Parathyroid adenoma (tissue), 2 donors: ENCODE results near the gene SLX1B.
A peak's percentile ranks its signal among the peaks of the same experiment; 100 is the strongest.
"Not testable (repeated sequence)": the region's sequence is repeated elsewhere in the genome, so short reads cannot be mapped to it uniquely, and the experiment has no call there.

ENCODE experiments used
- H2AFZ ChIP-seq: fragments of 300-600 bp; sonication (generic); one replicate; pipeline ENCODE4 v1.7.0; 2017; ENCODE audit warnings: antibody characterized with exemption, mild to moderate bottlenecking
- H3K27ac ChIP-seq: fragments of 300-600 bp; sonication (generic); one replicate; pipeline ENCODE4 v1.7.0; 2017
- H3K27me3 ChIP-seq: fragments of 300-600 bp; sonication (generic); one replicate; pipeline ENCODE4 v1.7.0; 2017; ENCODE audit warnings: low read length; ENCODE audit not compliant: control insufficient read depth, insufficient read depth
- H3K36me3 ChIP-seq: fragments of 300-600 bp; sonication (generic); one replicate; pipeline ENCODE4 v1.7.0; 2017; ENCODE audit warnings: low read length; ENCODE audit not compliant: control insufficient read depth, insufficient read depth
- H3K4me1 ChIP-seq: fragments of 300-600 bp; sonication (generic); one replicate; pipeline ENCODE4 v1.7.0; 2017; ENCODE audit warnings: control low read depth
- H3K4me2 ChIP-seq: fragments of 300-600 bp; sonication (generic); one replicate; pipeline ENCODE4 v1.7.0; 2017; ENCODE audit warnings: low read length
- H3K4me3 ChIP-seq: fragments of 300-600 bp; sonication (generic); one replicate; pipeline ENCODE4 v1.7.0; 2017; ENCODE audit warnings: low read depth, low read length
- H3K79me2 ChIP-seq: fragments of 300-600 bp; sonication (generic); one replicate; pipeline ENCODE4 v1.7.0; 2017; ENCODE audit warnings: control low read depth
- H3K9ac ChIP-seq: fragments of 300-600 bp; sonication (generic); one replicate; pipeline ENCODE4 v1.7.0; 2017; ENCODE audit warnings: mild to moderate bottlenecking
- H3K9me3 ChIP-seq: fragments of 300-600 bp; sonication (generic); one replicate; pipeline ENCODE4 v1.7.0; 2017; ENCODE audit warnings: low read length; ENCODE audit not compliant: control insufficient read depth
- donor health status: primary hyperparathyroidism.

The SLX1B gene

GRCh38 chr16:29466904-29467303, 12.6 kb downstream of the SLX1B start:
- not testable (repeated sequence) for H3K27ac ChIP-seq, H3K9ac ChIP-seq, H2AFZ ChIP-seq

GRCh38 chr16:29467654-29468366, 13.5 kb downstream of the SLX1B start:
- H3K4me3 ChIP-seq, H3K27me3 ChIP-seq: not testable (repeated sequence)

More at GRCh38 chr16:29466904-29467303, 12.6 kb downstream of the SLX1B start:
- not testable (repeated sequence) for H3K4me1 ChIP-seq, H3K79me2 ChIP-seq, H3K9me3 ChIP-seq, H3K4me3 ChIP-seq, H3K4me2 ChIP-seq, H3K27me3 ChIP-seq, H3K36me3 ChIP-seq

GRCh38 chr16:29469660-29470059, 15.3 kb downstream of the SLX1B start:
- not testable (repeated sequence) for H3K4me3 ChIP-seq, H3K4me2 ChIP-seq
- H3K27ac ChIP-seq: peak overlapping the region; percentile 51

More at GRCh38 chr16:29467654-29468366, 13.5 kb downstream of the SLX1B start:
- not testable (repeated sequence) for H3K9me3 ChIP-seq, H3K4me2 ChIP-seq, H3K9ac ChIP-seq, H3K27ac ChIP-seq, H3K4me1 ChIP-seq, H3K79me2 ChIP-seq, H2AFZ ChIP-seq, H3K36me3 ChIP-seq

GRCh38 chr16:29472065-29472464, 17.7 kb downstream of the SLX1B start:
- not testable (repeated sequence) for H3K27ac ChIP-seq, H2AFZ ChIP-seq, H3K4me2 ChIP-seq, H3K79me2 ChIP-seq, H3K27me3 ChIP-seq, H3K36me3 ChIP-seq, H3K9me3 ChIP-seq, H3K4me3 ChIP-seq, H3K4me1 ChIP-seq, H3K9ac ChIP-seq

More at GRCh38 chr16:29469660-29470059, 15.3 kb downstream of the SLX1B start:
- not testable (repeated sequence) for H3K9ac ChIP-seq, H3K27me3 ChIP-seq, H3K9me3 ChIP-seq, H3K4me1 ChIP-seq, H3K36me3 ChIP-seq, H3K79me2 ChIP-seq
- H2AFZ ChIP-seq: peak overlapping the region; percentile 70

- not testable (repeated sequence) for H3K9me3 ChIP-seq, H3K27me3 ChIP-seq, H3K79me2 ChIP-seq, H3K4me1 ChIP-seq, H3K27ac ChIP-seq, H2AFZ ChIP-seq, H3K9ac ChIP-seq, H3K36me3 ChIP-seq, H3K4me2 ChIP-seq, H3K4me3 ChIP-seq
These were observed 27.9 kb downstream of the SLX1B start for GRCh38 chr16:29482276-29482675.

GRCh38 chr16:29506308-29506707, 52.0 kb downstream of the SLX1B start, which contains the start of gene NPIPB12:
NPIPB12 (minus strand) TSS chr16:29506408.
- not testable (repeated sequence) for H3K36me3 ChIP-seq, H3K9ac ChIP-seq, H3K27ac ChIP-seq, H2AFZ ChIP-seq, H3K4me3 ChIP-seq, H3K4me1 ChIP-seq, H3K27me3 ChIP-seq, H3K9me3 ChIP-seq, H3K79me2 ChIP-seq, H3K4me2 ChIP-seq
